ENCODE measurements around the gene PBRM1.

PBRM1 gene

DNA sequence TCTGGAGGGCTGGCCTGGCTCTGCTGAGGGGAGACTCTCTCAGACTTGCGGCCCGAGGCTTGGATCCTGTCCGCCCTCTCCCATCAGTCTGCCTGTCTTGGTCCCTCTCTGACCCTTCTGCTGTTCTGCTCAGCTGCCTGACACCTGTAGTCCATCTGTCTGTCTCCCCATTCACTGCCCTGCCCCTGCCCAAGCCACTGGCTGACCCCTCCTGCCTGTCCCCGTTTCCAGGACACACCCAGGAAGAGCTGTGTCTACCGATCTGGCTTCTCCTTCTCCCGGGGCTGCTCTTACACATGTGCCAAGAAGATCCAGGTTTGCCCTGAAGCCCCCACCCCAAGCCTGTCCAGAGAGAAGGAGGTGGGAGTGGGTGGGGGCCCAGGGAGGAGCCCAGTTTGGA is 170.5 kb downstream of the PBRM1 start:
- no peak for DNase-seq (ENCODE audit: insufficient read length, low spot score)
- FAIRE-seq = no peak

- DNase-seq (ENCODE audit: insufficient read length, low spot score) = no peak
- no peak for FAIRE-seq
These were observed 171.1 kb downstream of the PBRM1 start for GRCh38 chr3:52514576-52514975.

DNA sequence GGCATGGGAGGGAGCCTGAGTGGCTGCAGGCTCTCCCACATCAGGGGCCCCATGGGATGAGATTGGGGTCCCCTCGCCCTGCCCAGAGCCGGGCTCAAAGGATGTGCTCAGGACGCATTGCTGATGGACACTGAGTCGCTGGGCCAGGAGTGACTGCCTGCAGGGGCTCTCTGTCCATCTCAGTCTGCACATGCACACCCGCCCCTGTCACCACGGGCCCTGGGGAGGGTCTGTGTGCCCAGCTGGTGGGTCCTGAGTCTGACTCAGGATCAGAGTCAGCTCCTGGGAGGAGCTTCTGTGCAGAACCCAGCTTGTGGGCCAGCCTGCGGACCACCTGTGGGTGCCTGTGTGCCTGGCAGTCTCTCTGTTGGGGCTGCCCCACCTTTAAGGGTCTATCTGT is 172.4 kb downstream of the PBRM1 start:
- DNase-seq (ENCODE audit: insufficient read length, low spot score) (no peak), FAIRE-seq (no peak)

- no peak for DNase-seq (ENCODE audit: insufficient read length, low spot score)
- FAIRE-seq = no peak
These were observed 173.0 kb downstream of the PBRM1 start for GRCh38 chr3:52512727-52513126.

- FAIRE-seq (no peak), DNase-seq (ENCODE audit: insufficient read length, low spot score) (no peak)
These were observed 173.6 kb downstream of the PBRM1 start for GRCh38 chr3:52512105-52512504.

- DNase-seq (ENCODE audit: insufficient read length, low spot score) (no peak), FAIRE-seq (no peak)
These were observed 174.2 kb downstream of the PBRM1 start for GRCh38 chr3:52511509-52511908.

- no peak for FAIRE-seq
- DNase-seq (ENCODE audit: insufficient read length, low spot score) = no peak
These were observed 175.9 kb downstream of the PBRM1 start for GRCh38 chr3:52509753-52510328.

DNA sequence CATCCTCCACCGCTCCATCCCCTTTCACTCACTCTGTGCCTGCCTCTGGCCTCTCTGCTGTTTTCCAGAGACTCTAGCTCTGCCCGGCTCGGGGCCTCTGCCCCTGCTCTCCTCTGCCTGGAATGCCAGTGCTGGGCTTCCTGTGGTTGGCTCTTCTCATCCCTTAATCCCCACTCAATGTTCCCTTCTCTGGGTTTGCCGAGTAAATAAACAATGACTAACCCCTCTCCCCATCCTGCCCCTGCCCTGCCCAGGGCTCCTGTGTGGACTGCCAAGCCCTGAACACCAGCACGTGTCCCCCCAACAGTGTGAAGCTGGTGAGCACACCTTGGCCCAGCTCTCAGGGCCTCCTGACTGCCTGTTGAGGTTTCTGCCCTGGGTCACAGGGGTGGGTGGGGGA is 178.4 kb downstream of the PBRM1 start:
- FAIRE-seq = no peak

GRCh38 chr3:52506266-52506966 is 179.3 kb downstream of the PBRM1 start:
- DNase-seq (ENCODE audit: insufficient read length, low spot score) (no peak), FAIRE-seq (no peak)

More for the DNA sequence above, 178.4 kb downstream of the PBRM1 start:
- no peak for DNase-seq (ENCODE audit: insufficient read length, low spot score)

GRCh38 chr3:52504977-52505376 is 180.7 kb downstream of the PBRM1 start:
- DNase-seq (ENCODE audit: insufficient read length, low spot score) (no peak), FAIRE-seq (no peak)

GRCh38 chr3:52503788-52504424 is 181.8 kb downstream of the PBRM1 start:
- FAIRE-seq (no peak), DNase-seq (ENCODE audit: insufficient read length, low spot score) (no peak)

DNA sequence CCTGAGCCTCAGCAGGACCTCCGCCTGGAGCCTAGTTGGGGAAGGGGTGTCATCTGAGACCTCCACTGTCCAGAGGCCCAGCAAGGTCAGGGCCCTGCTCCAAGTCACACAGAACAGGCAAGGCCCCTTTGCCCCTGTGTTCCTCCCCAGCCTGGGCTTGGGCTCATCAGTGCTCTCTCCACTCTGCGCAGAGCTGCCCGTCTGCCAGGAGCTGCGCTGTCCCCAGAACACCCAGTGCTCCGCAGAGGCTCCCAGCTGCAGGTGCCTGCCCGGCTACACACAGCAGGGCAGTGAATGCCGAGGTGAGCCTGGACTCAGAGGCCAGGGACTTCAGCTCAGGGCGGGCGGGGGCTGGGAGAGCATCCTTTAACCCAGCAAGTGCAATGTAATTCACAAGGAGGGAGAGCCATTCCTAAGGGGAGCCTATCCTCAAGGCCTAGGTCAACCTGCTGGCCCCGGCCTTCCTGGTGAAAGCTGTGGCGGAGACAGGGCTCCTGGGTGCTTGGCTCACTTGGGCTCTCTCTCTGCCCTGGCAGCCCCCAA is 182.8 kb downstream of the PBRM1 start:
- FAIRE-seq (no peak), DNase-seq (ENCODE audit: insufficient read length, low spot score) (no peak)

DNA sequence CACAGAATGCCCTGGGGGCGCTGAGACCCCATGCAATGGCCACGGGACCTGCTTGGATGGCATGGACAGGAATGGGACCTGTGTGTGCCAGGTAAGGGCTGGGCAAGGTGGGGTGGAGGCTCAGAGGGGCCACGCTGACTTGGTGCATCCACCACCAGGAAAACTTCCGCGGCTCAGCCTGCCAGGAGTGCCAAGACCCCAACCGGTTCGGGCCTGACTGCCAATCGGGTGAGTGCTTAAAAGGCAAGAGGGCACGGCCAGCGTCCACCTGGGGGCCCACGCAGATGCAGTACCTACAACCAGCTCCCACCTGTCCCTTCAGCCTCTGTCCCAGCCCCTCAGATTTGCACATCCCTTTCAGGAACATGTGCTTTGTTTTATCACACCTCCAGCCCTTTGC is 183.7 kb downstream of the PBRM1 start:
- FAIRE-seq (no peak), DNase-seq (ENCODE audit: insufficient read length, low spot score) (no peak)

DNA sequence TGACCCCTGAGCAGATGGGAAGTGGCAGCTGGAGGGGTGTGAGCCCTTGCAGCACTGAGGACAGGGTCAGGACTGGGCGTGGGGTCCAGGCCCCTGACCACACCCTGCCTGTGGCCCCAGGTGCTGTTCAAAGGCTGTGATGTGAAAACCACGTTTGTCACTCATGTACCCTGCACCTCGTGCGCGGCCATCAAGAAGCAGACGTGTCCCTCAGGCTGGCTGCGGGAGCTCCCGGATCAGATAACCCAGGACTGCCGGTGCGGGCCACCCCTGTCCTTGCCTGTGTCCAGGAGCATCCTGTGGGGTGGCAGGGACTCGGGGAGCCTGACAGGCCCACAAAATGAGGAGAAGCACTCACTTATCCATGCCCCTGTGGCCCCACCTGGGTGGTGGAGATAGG is 184.7 kb downstream of the PBRM1 start:
- DNase-seq (ENCODE audit: insufficient read length, low spot score) = no peak
- no peak for FAIRE-seq

- DNase-seq (ENCODE audit: insufficient read length, low spot score) (no peak), FAIRE-seq (no peak)
These were observed 187.3 kb downstream of the PBRM1 start for GRCh38 chr3:52498137-52499054.

DNA sequence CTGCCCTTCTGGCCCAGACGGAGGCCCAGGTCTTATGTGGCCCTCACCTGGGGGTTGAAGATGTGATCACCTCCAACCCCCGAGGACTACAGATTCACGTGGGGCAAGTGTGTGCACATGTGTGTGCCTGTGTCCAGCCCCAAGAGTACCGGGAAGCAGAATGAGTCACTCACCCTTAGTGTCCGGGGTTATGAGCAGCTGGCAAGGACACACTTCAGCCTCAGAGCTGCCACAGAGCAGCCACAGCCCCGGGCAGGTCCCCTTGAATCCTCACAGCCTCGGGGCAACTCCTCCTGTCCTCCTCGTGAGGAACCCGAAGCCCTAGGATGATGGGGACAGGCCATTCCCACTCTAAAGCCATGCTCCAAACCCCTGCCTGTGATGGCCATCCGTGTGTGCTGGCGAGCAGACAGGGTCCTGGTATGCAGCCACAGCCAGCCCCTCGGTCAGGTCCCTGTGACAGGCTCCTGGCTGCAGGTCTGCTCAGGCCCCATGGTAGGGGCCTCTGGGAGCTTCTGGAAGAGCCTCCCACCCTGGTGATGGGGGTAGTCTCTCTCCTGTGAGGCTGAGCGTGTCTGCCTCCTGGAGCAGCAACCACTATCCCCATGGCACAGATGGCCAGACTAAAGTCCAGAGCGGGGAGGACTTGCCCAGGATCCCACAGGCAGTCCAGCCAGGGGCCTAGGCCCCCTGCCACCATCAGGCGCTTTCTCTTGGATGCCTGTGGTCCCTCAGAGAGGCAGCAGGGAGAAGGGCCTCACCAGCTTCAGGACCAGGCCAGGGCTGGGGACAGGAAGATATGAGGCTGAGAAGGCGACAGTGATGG is 189.7 kb downstream of the PBRM1 start:
- DNase-seq (ENCODE audit: insufficient read length, low spot score) = no peak
- FAIRE-seq = no peak

Data from GM19239 (cell line).